GM21619 (cell line): ENCODE results near the gene RIPK3.

Experiments
- ATAC-seq: cut with Tn5 transposase; IDR thresholded peaks from one replicate; pipeline ENCODE4 v1.9.1; 2021; ENCODE audit not compliant: unreplicated experiment

RIPK3 gene

DNA sequence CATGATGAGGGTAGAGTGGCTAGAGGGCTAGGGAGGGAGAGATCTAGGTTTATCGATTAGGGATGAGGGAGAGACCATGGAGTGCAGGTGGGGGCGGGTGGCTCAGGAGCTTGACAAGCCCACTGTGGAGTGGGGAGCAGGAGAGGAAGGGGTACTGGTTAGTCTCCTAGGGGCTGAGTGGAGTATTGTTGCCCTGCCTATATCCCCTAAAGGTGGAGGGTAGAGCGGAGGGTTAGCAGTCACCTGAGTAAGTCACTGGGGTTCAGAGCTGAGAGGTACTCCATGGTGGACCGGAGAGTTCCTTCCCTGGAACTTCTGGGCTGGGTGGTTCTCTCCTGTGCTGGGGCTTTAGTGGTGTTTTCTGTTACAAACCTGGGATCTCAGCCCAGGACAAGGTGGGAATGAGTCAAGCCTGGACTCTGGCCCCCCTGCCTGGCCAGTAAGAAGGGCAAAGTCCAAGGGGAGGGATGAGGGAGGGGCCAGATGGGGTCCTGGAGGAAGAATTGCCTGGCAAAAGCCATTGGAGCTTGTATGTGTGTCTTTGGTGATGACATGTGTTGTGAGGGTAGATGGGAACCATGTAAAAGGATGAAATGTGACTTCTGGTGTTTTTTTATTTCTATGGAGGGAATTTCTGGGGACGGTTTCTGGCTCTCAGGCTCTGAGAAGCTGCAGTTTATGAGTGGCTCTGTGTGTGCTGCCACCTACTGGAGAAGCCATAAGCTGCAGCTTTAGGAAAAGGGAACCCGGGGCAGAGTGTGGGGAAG, 32.0 kb downstream of the RIPK3 start, which contains the start of gene CIDEB:
Gene CIDEB (minus strand): TSS at position 403 of the 767 bp plus-strand sequence. CDS start 119 bp downstream, at position 284.
- ATAC-seq: no peak

DNA sequence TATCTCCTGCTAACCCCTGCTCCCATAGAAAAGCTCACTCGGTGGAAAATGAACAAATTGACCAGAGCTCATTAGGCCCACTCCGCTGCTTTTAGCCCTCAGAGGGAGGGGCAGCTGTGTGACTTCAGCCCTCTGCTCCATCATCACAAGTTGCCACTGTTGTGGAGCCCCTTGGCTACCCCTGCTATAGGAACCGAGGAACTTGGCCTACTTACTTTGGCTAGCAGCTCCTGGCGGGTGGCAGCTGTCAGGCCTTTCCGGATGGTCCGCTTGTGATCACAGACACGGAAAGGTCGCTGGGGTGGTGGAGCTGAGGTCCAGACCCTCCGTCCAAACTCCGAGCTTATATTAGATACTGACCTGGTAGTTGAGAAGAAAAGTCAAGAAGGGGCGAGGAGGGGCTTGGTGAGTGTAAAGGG, 32.6 kb downstream of the RIPK3 start:
- ATAC-seq: no peak

- no peak for ATAC-seq
These were observed 35.8 kb downstream of the RIPK3 start for GRCh38 chr14:24304019-24304387.

DNA sequence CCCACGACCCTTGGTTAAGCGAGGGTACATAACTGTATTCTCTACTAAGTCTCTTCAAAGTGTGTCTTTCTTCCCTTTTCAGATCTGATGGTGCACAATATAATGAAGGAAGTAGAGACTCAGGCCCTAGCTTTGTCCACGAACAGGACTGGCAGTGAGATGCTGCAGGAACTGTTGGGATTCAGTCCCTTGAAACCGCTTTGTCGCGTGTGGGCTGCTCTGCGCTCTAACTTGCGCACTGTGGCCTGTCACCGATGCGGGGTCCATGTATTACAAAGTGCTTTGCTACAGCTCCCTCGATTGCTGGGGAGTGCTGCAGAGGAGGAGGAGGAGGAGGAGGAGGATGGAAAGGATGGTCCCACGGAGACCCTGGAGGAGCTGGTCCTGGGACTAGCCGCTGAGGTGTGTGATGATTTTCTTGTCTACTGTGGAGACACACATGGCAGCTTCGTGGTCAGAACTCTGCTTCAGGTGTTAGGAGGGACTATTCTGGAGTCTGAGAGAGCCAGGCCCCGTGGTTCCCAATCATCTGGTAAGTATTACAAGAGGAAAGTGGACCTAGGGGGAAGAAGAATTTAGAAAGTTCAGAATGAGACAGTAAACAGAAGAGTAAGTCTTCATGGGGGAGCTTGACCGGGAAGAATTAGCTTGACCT, 39.3 kb downstream of the RIPK3 start:
- ATAC-seq: no peak

- peak; percentile 61 for ATAC-seq
These were observed 40.3 kb downstream of the RIPK3 start, which contains the start of the genes DHRS1 and NOP9 for GRCh38 chr14:24299255-24300191. TSS of gene DHRS1 (minus strand) at chr14:24299780. CDS start at chr14:24299106, 674 bp downstream. TSS of gene NOP9 (plus strand) at chr14:24299850. CDS start at chr14:24299955, 105 bp downstream.

DNA sequence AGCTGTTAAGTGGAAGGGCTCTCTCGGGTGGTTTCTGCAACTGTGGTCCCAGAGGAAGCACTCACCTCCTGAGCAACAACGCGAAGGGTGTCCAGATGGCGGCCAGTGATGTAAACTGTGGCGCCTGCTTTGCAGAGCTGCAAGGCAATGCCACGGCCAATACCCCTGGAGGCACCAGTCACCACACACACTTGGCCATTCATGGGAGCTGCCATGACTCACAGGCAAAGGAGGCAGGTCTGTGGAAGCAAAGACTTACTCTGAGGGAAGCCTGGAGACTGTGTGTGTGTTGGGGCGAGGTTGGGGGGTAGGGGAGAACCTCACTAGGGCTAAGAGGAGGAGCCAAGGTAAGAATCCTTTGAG, 40.9 kb downstream of the RIPK3 start:
- no peak for ATAC-seq

DNA sequence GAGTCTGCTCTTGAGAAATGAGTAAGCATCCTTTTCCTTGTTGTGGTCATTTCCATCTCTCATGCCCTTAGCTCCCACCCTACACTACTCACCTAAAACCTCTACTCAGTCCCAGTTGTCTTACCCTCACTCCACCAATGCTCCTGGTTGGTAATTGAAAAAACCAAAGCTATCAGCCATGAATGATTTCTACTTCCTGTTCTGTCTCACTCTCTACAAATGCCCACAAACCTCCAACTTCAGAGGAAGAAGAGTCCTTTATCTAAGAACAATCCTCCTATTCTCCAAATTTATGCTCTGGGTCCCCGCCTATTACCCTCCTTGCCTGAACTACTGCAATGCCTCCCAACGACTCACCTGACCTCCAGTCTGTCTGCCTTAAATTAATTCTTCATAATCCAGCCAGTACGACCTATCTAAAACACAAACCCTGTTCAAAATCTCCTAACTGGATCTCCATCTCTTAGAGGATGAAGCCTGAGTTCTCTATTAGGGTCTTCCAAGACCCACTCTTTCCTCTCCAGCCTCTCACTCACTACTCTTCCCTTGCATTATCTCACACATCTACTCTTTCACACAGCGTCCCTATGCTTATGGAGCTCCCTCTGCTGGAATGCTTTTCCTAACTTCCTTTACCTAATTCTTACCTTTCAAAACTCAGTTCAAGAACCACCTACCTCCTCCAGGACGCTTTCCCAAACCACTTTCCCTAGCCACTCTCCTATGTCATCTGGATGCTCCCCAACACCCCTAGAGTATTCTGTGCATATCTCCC, 42.4 kb downstream of the RIPK3 start:
- peak; percentile 21 for ATAC-seq

- peak; percentile 35 for ATAC-seq
These were observed 43.2 kb downstream of the RIPK3 start for GRCh38 chr14:24296341-24297157.

- ATAC-seq: no peak
These were observed 46.3 kb downstream of the RIPK3 start for GRCh38 chr14:24293525-24293924.

DNA sequence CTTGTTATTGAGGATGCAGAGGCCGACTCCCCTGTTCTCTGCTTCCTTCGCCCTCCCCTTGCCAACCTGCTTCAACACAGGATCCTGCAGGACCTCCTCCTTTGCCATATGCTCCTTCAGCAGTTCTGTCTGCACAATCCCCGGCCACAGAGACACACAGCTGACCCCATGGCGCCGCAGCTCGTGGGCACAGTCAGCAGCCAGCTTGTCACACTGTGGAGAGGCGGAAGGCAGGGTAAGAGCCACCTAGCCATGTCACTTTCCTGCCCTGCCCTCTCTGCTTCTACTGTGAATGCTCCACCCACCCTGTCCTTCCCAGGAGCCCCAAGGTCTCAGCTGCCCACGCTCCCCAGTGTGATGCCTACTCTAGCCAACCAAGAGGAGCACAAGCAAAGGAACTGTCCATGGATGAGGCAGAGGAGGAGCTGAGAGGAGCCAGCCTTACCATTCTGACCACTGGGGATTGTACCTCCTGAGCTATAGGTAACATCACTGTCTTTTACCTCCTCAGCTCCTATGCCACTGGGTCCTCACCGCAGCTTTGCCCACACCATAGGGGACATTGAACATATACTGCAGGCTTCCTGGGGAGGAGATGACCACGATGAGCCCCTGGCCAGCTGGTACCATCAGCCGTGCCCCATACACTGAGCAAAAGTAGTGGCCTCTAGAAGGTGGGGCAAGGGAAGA, 47.5 kb downstream of the RIPK3 start:
- no peak for ATAC-seq

- no peak for ATAC-seq
These were observed 48.2 kb downstream of the RIPK3 start for GRCh38 chr14:24291446-24292117.

DNA sequence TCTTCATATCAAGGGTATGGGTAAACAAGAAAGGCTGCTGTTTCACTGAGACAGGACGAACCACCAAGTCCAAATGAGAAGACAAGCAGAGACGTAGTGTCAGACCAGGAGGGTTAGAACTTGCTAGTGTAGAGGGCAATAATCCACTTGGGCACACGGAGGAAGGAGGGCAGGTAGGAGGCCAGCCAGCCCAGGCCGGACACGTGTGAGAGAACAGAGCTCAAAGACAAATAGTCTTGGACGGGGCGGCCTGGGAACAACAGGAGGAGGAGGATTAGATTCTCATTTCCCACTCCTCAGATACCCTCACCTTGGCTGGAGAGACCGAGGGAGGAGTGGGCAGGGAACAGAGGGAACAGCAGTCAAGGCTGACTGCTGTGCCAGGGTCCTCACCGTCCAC, 49.0 kb downstream of the RIPK3 start:
- ATAC-seq: no peak

DNA sequence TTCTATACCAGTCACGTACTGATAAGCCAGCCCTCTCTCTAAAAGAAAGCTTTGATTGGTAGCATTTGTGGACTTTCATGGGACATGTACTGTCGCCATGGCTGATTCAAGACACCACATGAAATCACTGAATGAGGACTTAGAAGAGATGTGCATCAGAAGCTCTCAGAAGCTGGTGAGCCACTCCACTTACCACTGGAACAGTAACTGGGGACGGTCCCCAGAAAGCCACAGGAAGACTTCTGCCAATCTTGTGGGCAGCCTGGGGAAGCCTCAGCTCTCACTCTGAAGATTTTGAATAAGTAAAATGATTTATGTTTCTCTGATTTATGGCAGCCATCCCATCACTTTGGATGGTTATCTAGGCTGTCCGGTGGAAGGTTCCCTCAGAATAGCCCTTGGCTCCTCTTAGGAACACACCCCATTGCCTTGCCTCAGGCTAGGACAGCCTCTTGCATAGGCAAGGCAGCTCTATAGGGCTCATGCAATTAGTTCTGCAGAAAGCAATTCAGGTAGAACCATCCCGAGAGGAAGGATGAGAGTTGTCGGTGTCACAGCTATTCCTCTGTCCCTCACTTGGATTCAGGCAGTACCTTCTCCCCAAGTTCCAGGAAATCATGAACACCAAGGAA, 50.0 kb downstream of the RIPK3 start:
- ATAC-seq: peak; percentile 91

DNA sequence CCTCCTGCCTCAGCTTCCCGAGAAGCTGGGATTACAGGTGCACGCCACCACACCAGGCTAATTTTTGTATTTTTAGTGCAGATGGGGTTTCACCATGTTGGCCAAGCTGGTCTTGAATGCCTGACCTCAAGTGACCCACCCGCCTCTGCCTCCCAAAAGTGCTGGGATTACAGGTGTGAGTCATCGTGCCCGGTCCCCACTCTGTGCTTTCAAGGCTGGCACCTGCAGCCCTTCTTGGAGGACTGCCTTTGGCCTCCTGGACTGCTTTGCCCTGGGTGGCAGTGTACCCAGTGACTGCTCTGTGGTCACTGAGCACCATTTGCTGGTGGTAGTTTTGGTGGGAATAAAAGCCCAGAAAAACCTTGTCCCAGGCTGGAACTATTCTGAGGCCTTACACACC, 52.8 kb downstream of the RIPK3 start:
- ATAC-seq: no peak
